HG03135 (cell line): Measurements from ENCODE around the gene LDLRAD4.

Experiments used
- ATAC-seq: cut with Tn5 transposase; IDR thresholded peaks from one replicate; pipeline ENCODE4 v1.9.1; 2021; ENCODE audit warnings: mild to moderate bottlenecking, moderate library complexity; ENCODE audit not compliant: unreplicated experiment

Gene LDLRAD4

DNA sequence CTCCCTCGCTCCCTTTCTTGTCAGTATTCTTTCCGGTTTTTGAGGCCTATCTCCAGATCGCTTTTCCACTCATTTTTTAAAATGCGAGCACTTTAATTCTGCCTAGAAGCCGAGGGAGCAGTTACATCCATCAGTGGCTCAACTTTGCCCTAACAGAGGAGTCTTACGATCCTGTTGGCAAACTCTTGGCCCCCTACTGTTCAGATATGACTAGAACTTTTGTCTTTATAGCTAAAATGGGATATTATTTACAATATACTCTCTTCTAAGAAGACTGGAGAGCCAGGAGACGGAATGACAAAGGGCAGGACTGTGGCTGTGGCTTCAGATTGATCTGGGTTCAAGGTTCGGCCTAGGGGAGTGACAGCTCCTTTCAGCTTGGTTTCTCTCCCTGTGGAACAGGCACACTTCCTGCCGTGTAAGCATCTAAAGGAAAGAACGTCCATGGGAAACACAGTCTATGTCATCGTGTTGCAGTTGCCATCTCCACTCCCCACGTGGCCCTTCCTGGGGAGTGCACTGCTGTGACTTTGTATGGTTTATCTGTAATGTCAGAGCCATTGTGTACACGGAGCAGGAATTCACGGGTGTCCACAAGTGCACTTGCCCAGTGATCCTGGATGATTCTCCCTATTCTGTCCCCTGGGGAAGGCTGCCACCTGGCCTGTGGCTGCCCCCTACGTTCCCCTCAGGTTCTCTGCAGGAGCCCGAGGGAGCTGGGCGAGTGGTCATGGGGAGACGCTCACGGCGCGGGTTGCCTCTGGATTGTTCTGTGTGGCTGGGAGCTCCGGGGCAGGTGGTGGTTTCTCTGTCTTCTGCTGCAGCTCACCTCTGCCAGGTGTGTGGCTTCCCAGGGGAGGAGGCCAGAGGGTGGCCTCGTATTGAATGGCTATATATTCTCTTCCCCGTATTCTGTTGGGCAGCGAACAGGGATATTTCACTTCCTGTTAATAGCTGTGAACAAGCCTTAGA lies 222.0 kb downstream of the LDLRAD4 start:
- no peak for ATAC-seq

DNA sequence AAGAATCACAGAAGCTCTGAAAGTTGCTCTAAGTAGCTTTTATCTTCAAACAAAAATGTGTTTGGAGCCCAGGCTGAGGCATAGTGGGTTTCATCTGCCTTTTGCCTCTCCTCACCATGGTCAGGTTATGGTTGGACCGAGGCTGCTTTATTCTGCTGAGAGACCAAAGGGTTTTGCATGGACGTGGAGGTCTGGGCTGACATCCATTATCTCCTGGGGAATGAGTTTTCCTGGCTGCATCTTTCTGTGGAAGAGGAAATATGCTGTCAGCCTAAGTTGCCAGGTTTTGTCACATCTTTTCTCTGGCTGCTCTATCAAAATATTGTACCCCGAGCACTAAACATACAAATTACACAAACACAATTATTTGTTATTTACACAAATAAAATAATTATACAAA lies 223.2 kb downstream of the LDLRAD4 start:
- no peak for ATAC-seq

DNA sequence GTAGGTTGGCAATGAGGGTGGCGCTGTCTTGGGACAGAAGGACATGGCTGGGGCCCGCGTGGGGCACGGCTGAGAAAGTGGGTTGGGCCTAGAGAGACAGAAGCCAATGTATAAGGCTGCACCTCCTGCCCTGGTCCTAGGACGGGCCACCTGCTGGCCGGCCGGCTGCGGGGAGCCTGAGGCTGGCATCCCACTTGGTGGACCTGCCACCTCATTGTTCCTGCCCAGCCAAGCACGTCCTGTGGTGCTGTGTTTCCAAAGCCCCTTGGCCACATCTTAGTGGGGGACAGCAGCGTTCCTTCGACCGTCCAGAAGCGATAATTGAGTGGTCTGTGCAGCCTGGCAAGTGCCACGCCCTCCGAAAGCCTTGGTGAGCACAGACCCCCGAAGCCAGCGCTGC lies 223.9 kb downstream of the LDLRAD4 start:
- no peak for ATAC-seq

DNA sequence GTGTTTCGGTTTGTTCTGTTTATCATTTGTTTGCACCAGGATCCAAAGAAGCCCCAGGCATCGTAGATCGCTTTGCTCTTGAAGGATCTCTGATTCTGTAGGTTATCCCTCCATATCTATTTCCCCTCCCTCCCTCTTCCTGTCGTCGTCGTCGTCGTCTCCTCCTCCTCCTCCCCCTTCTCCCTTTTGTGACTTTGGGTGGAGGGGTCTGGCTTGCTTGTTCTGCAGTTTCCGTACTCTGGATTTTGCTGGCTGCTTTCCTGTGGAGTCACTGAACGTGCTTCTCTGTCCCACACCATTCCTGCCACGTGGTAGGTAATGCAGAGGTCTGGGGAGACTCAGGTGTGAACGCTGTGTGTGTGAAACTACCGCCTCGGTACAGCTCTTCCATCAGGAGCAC lies 225.0 kb downstream of the LDLRAD4 start:
- ATAC-seq: no peak

DNA sequence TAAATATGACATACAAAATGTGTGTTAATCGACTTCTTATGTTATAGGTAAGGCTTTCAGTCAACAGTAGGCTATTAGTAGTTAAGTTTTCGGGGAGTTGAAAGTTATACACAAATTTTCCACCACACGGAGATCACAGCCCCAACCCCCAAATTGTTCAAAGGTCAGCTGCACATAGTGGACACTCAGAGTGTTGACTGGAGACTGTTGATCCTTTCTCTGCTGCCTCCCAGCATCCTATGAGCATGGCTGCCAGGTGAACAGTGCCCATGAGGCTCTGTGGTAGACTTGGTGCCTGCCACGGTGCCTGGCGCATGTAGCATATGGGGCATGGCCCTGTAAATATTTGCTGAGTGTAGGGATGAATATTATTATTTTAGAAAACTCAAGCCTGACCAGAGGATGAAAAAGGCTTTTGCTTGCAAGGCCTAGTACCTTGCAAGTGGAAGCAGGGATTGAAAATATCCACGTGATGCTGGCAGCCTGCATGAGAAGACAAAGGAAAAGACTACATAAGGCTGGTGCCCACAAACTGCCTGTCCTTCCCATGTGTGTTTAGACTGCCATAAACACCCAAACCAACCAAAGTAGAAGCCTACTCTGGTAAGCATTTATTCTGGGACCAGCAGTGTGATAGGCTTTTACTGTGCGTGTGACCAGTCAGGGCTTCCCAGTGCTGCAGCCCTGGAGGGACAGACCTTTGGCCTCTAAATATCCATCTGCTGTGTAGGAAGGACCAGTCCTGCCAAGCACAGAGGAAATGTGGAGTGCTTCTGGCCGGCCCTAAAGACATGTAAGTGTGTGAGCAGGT lies 226.1 kb downstream of the LDLRAD4 start:
- no peak for ATAC-seq

DNA sequence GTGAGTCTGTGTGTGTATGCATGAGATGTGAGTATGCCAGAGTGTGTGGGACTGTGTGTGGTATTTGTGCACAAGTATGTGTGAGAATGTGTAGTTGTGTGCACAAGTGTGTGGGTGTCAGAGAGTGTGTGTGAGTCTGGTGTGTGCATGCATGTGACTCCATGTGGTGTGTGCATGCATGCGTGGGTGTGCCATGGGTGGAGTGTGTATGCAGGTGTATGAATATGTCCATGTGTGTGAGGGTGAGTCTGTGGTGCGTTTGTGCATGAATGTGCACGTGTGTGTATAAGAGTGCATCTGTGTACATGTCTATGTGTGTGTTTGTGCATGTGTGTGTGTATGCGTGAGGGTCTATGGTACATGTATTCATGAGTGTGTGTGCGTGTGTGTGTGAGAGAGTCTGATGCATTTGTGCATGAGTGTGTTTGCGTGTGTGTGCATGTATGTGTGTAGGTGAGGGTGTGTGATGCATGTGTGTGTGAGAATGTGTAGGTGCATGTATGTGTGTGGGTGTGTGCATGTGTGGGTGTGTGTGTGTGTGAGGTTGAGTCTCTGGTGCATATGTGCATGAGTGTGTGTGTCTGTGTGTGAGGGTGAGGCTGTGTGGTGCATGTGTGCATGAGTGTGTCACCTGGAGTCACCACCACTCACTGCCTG lies 226.8 kb downstream of the LDLRAD4 start:
- no peak for ATAC-seq

DNA sequence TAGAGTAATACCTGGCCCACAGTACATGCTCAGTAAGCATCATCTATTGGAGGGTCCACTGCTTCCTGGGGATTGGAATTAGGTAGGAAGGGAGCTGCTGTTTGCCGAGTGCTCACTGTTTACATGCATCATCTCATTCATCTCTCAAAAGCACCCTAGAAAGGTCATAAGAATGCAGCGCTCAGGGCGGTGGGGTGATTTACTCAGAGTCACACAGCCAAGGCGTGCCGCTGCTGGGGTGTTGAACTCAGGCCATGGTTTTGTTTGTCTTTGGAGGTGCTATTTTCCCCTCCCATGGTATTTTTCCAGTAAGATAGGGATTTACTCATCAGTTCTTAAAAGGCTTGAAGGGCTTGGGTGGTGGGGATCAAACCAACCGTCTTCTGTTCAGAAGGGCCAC lies 227.5 kb downstream of the LDLRAD4 start:
- ATAC-seq: no peak

DNA sequence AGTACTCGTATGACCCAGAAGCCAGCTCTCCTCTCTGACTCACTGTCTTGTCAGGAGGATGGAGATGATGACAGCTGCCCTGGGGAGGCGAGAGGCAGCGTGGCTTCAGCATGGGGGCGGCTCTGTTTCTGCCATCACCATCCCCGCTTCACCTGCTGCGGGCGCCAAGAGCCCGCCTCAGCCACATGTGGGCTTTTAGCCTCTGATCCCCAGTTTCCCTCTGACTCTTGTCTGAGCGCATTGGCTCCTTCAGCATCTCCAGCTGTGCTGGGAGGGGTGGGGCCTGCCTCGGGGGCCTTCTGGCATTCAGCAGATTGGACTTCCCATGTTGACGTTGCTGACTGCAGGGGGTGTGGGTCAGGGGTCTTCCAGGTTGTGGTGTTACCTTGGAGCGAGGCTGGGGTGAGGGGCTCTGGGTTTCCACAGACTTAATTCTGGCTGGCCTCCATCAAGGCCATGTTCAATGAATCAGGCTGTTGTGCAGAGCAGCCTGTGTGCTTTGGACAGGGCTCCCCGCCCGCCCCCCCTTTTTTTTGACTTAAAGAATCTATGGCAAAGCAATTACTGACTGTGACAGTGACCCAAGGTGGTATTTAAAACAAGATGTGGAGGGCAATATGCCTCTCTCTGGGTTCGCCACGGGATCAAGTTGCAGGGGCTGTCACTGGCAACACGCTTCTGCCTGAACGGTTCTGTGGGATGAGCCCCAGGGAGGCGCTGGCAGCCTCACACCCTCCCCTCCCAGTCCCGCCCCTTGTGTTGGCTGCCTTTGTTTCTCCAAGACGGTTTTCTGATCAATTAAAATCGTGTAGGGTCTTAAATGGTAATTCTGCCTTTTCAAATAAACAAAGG lies 228.3 kb downstream of the LDLRAD4 start:
- ATAC-seq: no peak

DNA sequence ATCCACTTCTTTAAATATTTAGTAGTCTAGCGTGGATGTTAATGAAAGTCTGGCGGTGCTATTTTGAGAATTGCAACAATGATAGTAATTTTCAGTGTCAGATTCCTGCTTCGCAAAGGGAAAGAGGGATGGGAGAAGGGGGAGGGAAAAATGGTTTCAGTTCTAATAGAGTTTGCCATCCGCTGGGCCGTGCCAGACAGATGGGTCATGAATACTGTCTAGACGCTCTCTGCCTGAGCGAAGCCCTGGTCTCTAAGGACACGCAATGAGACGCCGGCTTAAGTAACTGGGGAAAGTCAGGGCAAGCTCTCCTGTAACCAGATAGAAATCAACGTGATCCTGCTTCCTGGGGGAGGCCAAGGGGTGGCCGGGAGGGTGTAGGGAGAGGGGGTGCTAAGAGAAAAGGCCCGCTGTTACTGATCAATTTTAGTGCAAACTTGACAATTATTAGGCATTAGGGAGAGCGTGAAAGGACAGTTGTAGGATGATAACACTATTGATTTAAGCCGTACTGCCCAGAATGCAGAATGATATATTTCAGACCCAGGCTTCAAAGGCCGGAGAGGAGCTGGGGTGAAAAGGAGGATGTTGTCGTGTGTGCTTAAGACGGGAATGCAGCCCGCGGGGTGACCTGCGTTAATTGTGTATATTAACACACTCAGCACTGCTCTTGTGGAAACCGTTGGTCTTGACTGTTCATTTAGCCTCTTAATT lies 229.2 kb downstream of the LDLRAD4 start:
- no peak for ATAC-seq

DNA sequence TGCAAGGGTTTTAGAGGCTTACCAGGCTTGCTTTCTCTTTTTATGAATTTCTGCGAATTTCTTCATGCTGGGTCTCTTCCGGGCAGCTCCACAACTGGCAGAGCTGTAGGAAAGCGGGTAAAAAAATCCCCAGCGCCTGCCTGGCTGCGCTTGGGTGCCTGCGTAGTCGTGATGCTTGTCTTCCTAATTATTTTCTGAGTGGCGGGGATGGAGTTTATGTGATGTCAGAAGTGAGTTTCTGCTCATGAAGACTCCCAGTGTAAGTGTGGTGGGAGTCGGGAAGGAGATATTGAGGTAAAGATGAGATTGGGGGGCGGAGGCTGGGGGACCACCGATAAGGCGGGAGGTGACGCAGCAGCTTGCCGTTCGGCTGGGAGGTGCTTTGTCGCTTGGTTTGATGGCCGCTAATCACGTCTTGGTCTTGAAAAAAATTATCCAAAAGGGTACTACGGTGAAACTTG lies 229.8 kb downstream of the LDLRAD4 start:
- no peak for ATAC-seq

DNA sequence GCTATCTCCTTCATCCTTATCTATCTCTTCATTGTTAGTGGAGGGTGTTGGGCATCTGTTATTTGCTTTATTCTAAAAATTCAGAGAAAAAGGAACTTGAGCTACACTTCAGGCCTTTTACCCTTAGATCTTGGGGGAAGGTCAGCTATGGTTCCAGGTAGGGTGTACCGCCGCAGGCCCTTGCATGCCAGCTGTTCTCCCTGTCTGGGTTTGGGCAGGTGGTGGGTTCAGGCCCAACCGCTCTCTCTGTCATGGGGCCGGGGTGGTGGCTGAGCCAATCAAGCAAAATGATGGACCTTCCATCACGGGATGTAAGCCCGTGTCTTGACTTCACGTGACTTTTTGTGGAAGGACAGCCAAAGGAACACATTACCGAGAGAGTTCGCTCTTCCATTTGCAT lies 231.1 kb downstream of the LDLRAD4 start:
- no peak for ATAC-seq

DNA sequence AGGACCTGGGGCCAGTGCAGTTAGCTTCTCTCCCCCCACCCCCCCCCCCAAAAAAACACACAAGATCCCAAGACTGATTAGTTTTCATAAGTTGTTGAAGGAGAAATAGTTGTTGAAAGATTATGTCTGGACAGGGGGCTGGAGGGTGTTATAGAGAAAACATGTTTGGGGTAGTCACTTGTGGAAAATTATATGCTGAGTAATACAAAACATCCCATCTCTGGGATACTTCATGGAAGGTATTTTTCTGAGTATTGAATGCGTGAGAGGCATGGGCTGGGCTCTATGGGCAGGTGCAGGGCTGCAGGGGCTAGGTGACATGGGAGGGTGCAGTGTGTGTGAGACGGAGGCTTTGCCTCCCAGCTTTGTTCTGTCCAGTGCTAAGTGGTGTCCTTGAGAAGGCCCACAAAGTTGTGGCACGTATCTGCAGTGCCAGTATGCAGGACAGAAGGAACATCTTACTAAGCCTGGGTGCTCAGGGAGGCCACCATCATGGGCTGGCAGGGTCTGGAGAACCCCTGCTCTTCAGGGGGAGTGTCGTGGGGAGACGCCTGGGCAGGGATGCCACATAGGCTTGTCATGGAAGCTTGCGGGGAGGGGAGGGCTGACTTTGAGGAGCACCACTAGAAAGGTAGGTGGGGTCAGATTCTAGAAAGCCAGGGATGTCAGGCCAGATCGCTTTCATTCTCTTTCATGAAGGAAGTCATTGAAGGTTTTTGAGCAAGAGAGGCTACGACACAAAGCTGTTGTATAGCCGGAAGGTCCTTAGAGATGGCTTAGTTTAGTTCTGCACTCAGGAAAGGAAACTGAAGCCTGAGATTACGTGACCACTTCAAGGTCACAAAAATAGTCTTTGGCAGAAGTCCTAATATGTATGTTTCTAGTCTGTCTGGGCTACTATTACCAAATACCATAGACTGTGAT lies 232.0 kb downstream of the LDLRAD4 start:
- no peak for ATAC-seq

DNA sequence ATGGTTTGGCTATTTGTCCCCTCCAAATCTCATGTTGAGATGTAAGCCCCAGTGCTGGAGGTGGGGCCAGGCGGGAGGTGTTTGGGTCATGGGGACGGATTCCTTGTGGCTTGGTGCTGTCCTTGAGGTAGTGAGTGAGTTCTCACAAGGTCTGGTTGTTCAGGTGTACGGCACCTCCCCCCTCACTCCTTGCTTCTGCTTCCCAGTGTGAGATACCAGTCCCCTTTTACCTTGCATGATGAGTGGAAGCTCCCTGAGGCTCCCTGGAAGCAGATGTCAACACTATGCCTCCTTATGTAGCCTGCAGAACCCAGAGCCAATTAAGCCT lies 232.6 kb downstream of the LDLRAD4 start:
- ATAC-seq: no peak

DNA sequence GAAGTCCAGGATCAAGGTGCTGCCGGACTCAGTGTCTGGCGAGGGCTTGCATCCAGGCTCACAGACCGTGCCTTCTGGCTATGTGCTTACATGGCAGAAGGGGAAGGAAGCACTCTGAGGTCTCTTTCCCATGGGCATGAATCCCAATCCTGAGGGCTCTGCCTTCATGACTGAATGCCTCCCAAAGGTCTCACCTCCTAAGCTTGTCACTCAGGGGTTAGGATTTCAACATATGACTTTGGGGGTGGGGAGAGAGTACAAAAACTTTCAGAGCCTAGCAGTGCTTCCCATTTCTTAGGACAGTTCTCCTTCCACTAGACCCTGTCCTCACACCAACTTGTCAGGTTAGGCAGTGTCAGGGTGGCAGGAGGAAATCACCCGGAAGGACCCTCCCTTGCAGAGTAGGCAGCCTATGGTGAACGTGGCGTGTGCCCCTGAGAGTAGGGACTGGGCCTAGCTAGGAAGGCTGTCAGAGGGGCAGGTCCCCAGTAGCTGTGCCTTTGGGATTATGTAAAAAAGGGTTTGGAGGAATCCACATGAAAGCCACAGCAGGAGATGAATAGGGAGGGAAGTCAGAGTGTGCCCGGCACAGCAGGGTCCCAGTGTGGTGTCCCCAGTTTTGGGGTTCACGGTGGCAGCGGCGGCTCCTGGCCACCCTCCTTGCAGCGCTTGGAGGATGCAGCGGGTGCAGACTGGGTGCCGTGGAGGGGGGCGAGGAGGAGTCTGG lies 233.3 kb downstream of the LDLRAD4 start:
- ATAC-seq: no peak

DNA sequence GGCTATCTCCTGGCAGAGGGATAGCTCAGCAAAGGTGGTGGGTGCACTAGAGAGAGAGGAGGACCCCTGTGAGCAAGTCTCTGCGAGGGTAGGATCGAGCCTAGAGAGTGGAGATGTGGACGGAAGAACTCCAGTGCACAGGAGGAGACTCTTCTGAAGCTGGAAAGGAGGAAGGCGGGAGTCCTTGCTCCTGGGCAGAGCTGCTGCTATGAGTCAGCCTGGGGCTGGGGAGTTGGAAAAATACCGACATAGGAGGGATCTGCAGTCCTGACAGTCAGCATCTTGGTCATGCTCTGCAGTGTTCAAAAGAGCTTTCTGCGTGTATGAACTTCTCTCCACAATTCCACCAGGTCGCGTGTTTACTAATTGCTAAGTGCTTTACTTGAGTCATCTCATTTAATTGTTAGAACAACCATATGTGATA lies 233.8 kb downstream of the LDLRAD4 start:
- no peak for ATAC-seq

DNA sequence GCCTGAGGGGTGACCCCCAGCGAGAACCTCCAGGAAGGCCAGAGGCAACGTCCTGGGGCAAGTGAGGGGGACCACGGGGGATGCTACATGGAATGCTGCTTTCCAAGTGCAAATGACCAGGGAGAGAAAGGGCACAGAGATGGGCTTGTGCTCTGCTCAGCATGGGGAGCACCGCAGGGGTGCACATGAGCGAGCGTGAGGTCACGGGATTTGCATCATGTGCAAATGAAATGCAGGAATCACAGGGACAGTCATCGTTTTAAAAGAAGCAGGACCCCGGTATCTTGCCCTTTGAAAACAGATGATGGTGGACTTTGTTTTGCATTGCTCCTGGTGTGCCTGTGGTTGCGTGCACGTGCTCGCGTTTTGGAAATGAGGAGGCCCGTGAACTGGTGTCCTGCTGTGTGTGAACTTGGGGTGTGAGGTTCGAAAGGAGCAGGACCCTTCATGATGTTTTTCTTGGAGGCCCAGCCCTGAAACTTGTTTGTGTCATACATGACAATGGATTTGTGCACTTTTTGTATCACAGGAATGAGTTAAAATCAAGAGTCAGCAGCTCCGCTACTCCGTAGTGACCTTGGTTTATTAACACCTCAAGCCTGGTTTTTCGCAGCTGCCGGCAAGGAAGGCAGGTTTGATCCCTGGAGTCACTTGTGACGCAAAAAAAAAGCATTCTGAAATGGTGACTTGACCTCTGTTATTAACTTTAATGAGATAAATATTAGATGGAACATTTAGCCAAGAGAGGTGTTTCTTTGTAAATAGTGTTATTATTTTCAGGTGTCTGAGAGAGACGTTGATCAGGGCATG lies 234.5 kb downstream of the LDLRAD4 start:
- no peak for ATAC-seq

DNA sequence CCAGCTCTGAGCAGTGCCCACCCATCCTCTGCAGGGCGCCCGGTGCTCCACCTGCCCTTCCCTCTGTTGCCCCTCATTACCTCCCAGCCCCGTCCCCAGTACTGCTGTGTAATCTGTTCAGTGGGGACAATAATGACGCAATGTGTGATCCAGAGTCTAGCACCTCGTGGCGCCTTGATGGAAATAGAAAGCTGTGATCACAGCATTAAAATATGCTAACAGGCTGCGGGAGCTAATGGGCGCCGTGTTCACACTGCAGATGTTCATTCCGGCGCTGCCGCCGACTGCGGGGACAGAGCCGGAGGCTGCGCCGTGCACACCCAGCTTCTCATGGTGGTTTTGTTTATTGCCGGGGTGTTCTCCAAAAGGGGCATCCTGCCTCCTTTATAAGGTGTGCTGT lies 235.2 kb downstream of the LDLRAD4 start:
- no peak for ATAC-seq
